HL-60/S4 treated with phorbol 12-myristate 13-acetate at 8.2 ng/mL for 4 days and 3 days (cell line): Measurements from ENCODE around the gene CLMP.
"Not testable (repeated sequence)": the region's sequence is repeated elsewhere in the genome, so short reads cannot be mapped to it uniquely, and the experiment has no call there.

Source experiments
- in situ Hi-C: fragments of 300-500 bp; cut with MboI; formaldehyde crosslinking; loops from 2 replicates; pipeline ENCODE4 v1.15.0; 2022; ENCODE audit warnings: low sequenced_read_pairs

CLMP gene

GRCh38 chr11:123088896-123089295 lies 106.2 kb downstream of the CLMP start:
- in situ Hi-C loops = not testable (repeated sequence)

GRCh38 chr11:123087657-123088056 lies 107.4 kb downstream of the CLMP start:
- in situ Hi-C loops = not testable (repeated sequence)

- in situ Hi-C loops = no loop called here
Measured at GRCh38 chr11:123086305-123086704, 108.7 kb downstream of the CLMP start.

- in situ Hi-C loops = no loop called here
Measured at GRCh38 chr11:123085497-123085896, 109.6 kb downstream of the CLMP start.

- in situ Hi-C loops = no loop called here
Measured at GRCh38 chr11:123084454-123084853, 110.6 kb downstream of the CLMP start.

- in situ Hi-C loops = no loop called here
Measured at GRCh38 chr11:123083623-123084029, 111.4 kb downstream of the CLMP start.

- in situ Hi-C loops = no loop called here
Measured at GRCh38 chr11:123082977-123083376, 112.1 kb downstream of the CLMP start.

- in situ Hi-C loops = no loop called here
Measured at GRCh38 chr11:123080015-123080414, 115.0 kb downstream of the CLMP start.

- in situ Hi-C loops = no loop called here
Measured at GRCh38 chr11:123076484-123076883, 118.6 kb downstream of the CLMP start.

GRCh38 chr11:123073343-123074057 lies 121.5 kb downstream of the CLMP start:
- in situ Hi-C loops = no loop called here

- in situ Hi-C loops = no loop called here
Measured at GRCh38 chr11:123072762-123073161, 122.3 kb downstream of the CLMP start.

- in situ Hi-C loops = no loop called here
Measured at GRCh38 chr11:123072332-123072761, 122.7 kb downstream of the CLMP start.

GRCh38 chr11:123069908-123070821 lies 124.9 kb downstream of the CLMP start:
- in situ Hi-C loops = no loop called here

GRCh38 chr11:123065621-123066020 lies 129.4 kb downstream of the CLMP start:
- in situ Hi-C loops = no loop called here

GRCh38 chr11:123063826-123064657 lies 131.0 kb downstream of the CLMP start:
- in situ Hi-C loops = no loop called here

GRCh38 chr11:123062892-123063825 lies 131.9 kb downstream of the CLMP start:
- in situ Hi-C loops = no loop called here

GRCh38 chr11:123062158-123062891 lies 132.7 kb downstream of the CLMP start:
- in situ Hi-C loops = no loop called here

- in situ Hi-C loops = no loop called here
Measured at GRCh38 chr11:123061403-123062157, 133.5 kb downstream of the CLMP start, which contains the start of gene HSPA8. Gene HSPA8 (minus strand): TSS chr11:123062136. CDS start chr11:123061324, 812 bp downstream.
